GM18858 (cell line): Measurements from ENCODE around the gene ZSCAN30.
"Not testable (repeated sequence)": the region's sequence is repeated elsewhere in the genome, so short reads cannot be mapped to it uniquely, and the experiment has no call there.

Experiments used
- ATAC-seq: cut with Tn5 transposase; IDR thresholded peaks from one replicate; pipeline ENCODE4 v1.9.1; 2021; ENCODE audit not compliant: unreplicated experiment

Gene ZSCAN30

DNA sequence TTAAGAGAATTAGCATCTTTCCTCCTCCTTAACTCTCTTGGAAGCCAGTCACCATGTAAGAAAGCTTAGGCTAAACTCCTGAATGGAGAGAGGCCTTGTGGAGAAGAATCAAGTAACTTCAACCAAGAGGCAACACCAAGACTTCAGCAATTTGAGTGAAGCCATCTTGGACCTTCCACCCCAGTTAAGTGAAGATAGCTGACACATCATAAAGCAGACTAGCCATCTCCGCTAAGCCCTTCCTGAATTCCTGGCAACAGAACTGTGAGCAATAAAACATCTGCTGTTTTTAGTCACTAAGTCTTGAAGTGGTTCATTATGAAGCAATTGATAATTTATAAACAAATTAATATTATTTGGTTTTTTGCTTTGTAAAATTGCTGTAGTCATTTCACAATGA is 50.7 kb downstream of the ZSCAN30 start:
- no peak for ATAC-seq

DNA sequence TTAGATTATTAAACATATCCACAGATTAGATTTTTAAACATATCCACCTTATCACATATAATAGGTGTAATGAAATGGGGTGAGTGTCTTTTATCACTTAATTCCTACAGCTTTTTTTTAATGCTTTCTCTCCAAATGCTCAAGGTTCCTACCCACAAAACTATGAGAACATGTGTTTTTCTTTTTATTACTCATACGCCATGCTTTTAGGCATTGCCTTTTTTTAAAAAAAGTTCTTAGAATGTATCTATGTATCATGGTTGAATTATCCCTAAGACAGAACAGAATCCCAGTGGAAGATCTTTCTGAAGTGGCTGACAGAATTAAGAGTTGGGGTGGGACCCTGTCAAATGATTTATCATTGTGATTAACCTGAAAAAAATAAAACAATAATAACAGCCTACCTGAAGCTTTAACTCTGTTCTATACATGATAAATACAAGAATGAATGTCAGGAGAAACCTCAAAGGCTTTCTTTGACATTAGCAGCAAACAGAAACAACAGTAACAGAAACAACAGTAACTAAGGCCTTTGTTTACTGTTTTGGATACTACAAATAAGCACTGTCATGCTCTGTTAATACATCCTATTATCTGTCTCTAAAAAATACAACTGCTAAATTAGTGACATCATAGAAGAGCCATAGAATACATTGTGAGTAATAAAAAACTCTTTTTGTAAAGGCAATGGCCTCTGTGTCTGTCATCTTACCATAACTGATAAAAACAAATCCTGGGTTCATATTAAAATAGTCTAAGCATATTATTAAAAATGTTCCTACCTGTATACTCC is 53.3 kb downstream of the ZSCAN30 start:
- no peak for ATAC-seq

DNA sequence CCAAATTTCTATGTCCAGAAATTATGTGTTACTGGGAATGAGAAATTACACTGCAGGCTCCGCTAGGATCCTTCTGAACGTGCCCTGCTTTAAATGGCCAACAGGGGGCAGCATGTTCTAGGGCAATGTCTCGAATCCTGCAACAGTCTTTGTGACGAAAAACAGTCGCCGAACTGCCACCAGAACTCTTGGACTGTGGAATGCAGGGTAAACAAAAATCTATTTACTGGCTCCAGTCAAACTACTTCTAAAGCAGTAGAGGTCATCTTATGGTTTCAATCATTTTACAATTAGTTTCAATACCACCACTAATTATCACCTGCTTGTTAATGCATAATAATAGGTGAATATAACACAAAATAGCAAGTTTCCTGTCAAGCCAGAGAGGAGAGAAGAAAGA is 59.0 kb downstream of the ZSCAN30 start:
- ATAC-seq: peak; percentile 74

DNA sequence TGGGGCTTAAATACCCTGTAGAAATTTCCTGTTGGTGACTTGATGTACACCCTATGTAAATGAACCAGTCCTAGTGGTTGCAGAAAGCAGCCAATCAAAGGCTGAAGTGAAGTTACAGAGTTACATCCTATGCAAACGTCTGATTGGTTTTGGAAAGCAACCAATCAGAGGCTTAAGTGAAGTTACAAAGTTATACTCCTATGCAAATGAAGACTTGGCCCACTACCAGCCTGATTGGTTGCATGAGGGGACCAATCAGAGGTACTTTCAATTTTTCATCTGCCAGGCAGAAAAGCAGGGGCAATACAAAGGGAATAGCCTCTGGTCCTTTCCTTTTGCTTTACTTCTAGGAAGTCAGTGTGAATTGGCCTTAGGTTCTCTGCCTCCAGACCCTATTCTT is 62.8 kb downstream of the ZSCAN30 start:
- no peak for ATAC-seq

DNA sequence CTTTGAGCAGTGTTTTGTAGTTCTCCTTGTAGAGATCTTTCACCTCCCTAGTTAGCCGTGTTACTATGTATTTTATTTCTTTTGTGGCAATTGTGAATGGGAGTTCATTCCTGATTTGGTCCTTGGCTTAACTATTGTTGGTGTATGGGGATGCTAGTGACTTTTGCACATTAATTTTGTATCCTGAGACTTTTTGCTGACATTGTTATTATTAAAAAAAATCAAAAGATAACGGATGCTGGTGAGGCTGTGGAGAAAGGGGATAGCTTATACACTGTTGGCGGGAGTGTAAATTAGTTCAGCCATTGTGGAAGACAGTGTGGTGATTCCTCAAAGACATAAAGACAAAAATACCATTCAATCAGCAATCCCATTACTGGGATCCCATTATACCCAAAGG is 66.2 kb downstream of the ZSCAN30 start:
- ATAC-seq: no peak

DNA sequence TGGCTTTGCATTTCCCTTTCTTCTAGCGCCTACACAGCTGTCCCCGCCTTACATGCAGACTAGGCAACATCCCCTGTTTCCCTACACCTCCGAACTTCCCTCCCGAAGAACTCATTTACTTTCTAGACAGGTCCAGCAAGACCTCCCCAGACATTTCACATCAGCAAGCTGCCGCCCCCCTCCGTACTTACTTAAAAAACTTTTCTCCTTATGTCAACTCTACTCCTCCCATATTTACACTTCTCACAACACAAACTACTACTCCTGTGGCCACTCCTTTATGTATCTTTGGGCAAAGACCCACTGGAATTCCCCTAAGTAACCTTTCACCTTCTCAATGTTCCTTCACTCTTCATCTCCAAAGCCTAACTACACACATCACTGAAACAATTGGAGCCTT is 69.6 kb downstream of the ZSCAN30 start:
- ATAC-seq: no peak

DNA sequence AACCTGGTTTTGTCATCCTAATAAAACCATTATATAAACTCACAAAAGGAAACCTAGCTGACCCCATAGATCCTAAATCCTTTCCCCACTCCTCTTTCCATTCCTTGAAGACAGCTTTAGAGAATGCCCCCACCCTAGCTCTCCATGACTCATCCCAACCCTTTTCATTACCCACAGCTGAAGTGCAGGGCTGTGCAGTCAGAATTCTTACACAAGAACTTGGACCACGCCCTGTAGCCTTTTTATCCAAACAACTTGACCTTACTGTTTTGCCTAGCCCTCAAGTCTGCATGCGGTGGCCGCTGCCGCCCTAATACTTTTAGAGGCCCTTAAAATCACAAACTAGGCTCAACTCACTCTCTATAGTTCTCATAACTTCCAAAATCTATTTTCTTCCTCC is 70.7 kb downstream of the ZSCAN30 start:
- not testable (repeated sequence) for ATAC-seq

DNA sequence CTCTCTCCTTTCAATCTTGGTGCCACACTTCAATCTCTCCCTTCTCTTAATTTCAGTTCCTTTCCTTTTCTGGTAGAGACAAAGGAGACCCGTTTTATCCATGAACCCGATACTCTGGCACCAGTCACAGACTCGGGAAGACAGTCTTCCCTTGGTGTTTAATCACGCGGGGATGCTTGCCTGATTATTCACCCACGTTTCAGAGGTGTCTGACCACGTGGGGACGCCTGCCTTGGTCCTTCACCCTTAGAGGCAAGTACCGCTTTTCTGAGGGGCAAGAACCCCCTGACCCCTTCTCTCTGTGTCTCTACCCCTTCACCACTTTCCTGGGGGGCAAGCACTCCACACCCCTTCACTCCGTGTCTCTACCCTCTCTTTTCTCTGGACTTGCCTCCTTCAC is 73.4 kb downstream of the ZSCAN30 start:
- ATAC-seq: not testable (repeated sequence)

DNA sequence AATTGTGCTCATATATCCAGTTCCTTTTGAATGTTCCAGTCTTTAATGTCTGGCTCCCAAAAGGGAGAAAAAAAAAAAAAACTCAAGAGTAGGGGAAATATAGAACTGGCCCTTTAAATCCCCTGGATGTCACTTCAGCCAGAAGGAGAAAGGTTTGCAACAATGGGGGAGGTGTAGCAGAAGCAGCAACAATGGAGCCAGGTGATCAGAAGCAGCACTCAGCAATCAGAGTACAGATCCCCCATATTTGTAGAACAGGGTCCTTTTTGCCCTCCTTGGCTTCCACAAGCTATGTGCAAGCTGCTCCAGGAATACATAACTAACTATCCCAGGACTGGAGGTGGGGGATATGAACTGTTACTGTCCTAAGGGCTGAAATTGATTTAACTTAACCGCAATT is 75.0 kb downstream of the ZSCAN30 start:
- no peak for ATAC-seq

DNA sequence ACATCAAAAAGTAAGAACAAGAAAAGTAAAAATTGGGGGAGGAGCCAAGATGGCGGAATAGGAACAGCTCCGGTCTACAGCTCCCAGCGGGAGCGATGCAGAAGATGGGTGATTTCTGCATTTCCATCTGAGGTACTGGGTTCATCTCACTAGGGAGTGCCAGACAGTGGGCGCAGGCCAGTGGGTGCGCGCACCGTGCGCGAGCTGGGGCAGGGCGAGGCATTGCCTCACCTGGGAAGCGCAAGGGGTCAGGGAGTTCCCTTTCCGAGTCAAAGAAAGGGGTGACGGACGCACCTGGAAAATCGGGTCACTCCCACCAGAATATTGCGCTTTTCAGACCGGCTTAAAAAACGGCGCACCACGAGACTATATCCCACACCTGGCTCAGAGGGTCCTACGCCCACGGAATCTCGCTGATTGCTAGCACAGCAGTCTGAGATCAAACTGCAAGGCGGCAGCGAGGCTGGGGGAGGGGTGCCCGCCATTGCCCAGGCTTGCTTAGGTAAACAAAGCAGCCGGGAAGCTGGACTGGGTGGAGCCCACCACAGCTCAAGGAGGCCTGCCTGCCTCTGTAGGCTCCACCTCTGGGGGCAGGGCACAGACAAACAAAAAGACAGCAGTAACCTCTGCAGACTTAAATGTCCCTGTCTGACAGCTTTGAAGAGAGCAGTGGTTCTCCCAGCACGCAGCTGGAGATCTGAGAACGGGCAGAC is 84.1 kb downstream of the ZSCAN30 start:
- ATAC-seq: not testable (repeated sequence)

DNA sequence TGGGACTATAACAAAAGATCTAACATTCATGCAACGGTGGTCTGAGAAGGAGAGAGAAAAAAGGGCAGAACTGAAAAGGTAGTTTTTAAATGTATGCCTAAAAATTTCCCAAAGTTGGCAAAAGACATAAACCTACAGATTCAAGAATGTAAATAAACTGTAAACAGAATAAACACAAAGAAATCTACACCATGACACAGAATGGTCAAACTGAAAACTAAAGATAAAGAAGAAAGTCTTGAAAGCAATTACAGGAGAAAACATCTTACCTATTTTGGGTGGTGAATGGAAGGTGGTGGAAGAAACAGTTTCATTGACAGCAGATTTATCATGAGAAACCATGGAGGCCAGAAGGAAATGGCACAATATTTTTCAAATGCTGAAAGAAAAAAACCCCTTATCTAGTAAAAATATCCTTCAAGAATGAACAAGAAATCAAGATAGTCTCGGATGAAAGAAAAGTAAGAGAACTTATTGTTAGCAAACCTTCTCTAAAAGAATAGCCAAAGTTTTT is 84.8 kb downstream of the ZSCAN30 start:
- no peak for ATAC-seq

DNA sequence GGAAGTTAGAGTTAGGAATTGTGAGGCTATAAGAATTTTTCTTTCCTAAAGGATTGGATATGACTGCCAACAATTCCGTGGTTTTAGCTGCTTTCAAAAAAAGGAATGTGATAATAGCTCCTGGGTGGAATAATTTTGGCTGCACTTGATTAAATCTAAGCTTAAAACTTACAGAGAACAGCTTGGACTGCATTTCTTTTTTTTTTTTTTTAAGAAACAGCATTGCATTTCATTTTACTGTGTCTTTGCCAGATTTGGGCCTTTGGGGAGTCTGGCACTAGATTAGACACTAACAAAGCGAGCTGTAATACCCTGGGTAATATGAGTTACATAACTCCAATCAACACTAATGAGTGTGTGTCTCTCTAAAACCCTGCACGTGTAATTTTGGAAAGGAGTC is 87.0 kb downstream of the ZSCAN30 start:
- no peak for ATAC-seq

DNA sequence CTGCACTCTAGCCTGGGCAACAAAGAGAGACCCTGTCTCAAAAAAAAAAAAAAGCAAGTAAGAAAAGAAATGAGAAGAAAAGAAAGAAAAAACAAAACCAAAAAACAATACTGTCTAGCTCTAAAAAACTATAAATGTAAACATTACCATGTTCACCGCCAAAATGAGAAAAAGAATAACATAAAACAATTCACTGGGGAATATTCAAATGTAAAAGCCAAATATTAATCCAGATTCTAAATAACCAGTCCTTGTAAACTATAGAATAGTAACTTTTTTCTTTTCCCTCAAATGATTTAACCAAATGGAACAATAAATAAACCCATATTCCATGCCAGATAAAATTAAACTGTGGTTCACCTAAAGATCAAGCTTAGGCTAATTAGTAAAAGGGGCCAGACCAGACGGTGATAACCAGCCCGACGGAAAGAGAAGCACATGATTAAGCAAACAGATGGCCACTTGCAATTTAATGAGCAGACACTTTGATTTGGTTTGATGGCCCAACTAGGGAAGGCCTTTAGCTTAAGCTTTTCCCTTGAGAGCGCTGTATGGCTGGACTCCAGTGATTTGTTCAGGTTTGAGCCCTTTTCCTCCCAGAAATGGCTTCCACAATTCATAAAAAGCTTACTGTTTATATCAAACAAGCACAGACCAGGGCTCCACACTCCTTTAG is 88.6 kb downstream of the ZSCAN30 start:
- no peak for ATAC-seq
